ENCODE measurements around the gene NEK7.
"Not testable (repeated sequence)": the region's sequence is repeated elsewhere in the genome, so short reads cannot be mapped to it uniquely, and the experiment has no call there.

Gene NEK7

GRCh38 chr1:198298640-198299039 lies 141.8 kb downstream of the NEK7 start:
- DNase-seq, result no peak
- in situ Hi-C loops (cut with HindIII; ENCODE audit: low pct_ligation_motif_present, low pct_unique_long_range_greater_than_20kb, low sequenced_read_pairs), result no loop called here

GRCh38 chr1:198300451-198300850 lies 143.7 kb downstream of the NEK7 start:
- DNase-seq, result no peak
- in situ Hi-C loops (cut with HindIII; ENCODE audit: low pct_ligation_motif_present, low pct_unique_long_range_greater_than_20kb, low sequenced_read_pairs), result no loop called here

GRCh38 chr1:198304431-198304830 lies 147.6 kb downstream of the NEK7 start:
- in situ Hi-C loops (cut with HindIII; ENCODE audit: low pct_ligation_motif_present, low pct_unique_long_range_greater_than_20kb, low sequenced_read_pairs), result no loop called here
- no peak for DNase-seq

GRCh38 chr1:198314817-198315216 lies 158.0 kb downstream of the NEK7 start:
- in situ Hi-C loops (cut with HindIII; ENCODE audit: low pct_ligation_motif_present, low pct_unique_long_range_greater_than_20kb, low sequenced_read_pairs); DNase-seq: not testable (repeated sequence)

GRCh38 chr1:198315331-198315730 lies 158.5 kb downstream of the NEK7 start:
- in situ Hi-C loops (cut with HindIII; ENCODE audit: low pct_ligation_motif_present, low pct_unique_long_range_greater_than_20kb, low sequenced_read_pairs); DNase-seq: not testable (repeated sequence)

- no peak for DNase-seq
- in situ Hi-C loops (cut with HindIII; ENCODE audit: low pct_ligation_motif_present, low pct_unique_long_range_greater_than_20kb, low sequenced_read_pairs), result no loop called here
Observed at GRCh38 chr1:198316546-198317100, 159.8 kb downstream of the NEK7 start.

GRCh38 chr1:198318085-198318484 lies 161.3 kb downstream of the NEK7 start:
- in situ Hi-C loops (cut with HindIII; ENCODE audit: low pct_ligation_motif_present, low pct_unique_long_range_greater_than_20kb, low sequenced_read_pairs), result no loop called here
- DNase-seq, result no peak

GRCh38 chr1:198320759-198321158 lies 164.0 kb downstream of the NEK7 start:
- in situ Hi-C loops (cut with HindIII; ENCODE audit: low pct_ligation_motif_present, low pct_unique_long_range_greater_than_20kb, low sequenced_read_pairs), result no loop called here
- no peak for DNase-seq

- no peak for DNase-seq
- in situ Hi-C loops (cut with HindIII; ENCODE audit: low pct_ligation_motif_present, low pct_unique_long_range_greater_than_20kb, low sequenced_read_pairs), result no loop called here
Observed at GRCh38 chr1:198326232-198326631, 169.4 kb downstream of the NEK7 start.

- no peak for DNase-seq
- in situ Hi-C loops (cut with HindIII; ENCODE audit: low pct_ligation_motif_present, low pct_unique_long_range_greater_than_20kb, low sequenced_read_pairs), result no loop called here
Observed at GRCh38 chr1:198326915-198327314, 170.1 kb downstream of the NEK7 start.

GRCh38 chr1:198328458-198329032 lies 171.7 kb downstream of the NEK7 start:
- in situ Hi-C loops (cut with HindIII; ENCODE audit: low pct_ligation_motif_present, low pct_unique_long_range_greater_than_20kb, low sequenced_read_pairs), result no loop called here
- no peak for DNase-seq

- DNase-seq, result no peak
Observed at GRCh38 chr1:198330982-198331615, 174.3 kb downstream of the NEK7 start.

GRCh38 chr1:198333744-198334143 lies 176.9 kb downstream of the NEK7 start:
- peak; percentile 39 for DNase-seq
- in situ Hi-C loops (cut with HindIII; ENCODE audit: low pct_ligation_motif_present, low pct_unique_long_range_greater_than_20kb, low sequenced_read_pairs), result no loop called here

More at GRCh38 chr1:198330982-198331615, 174.3 kb downstream of the NEK7 start:
- in situ Hi-C loops (cut with HindIII; ENCODE audit: low pct_ligation_motif_present, low pct_unique_long_range_greater_than_20kb, low sequenced_read_pairs), result no loop called here

GRCh38 chr1:198335663-198336062 lies 178.9 kb downstream of the NEK7 start:
- DNase-seq, result no peak
- in situ Hi-C loops (cut with HindIII; ENCODE audit: low pct_ligation_motif_present, low pct_unique_long_range_greater_than_20kb, low sequenced_read_pairs), result no loop called here

- no peak for DNase-seq
- in situ Hi-C loops (cut with HindIII; ENCODE audit: low pct_ligation_motif_present, low pct_unique_long_range_greater_than_20kb, low sequenced_read_pairs), result no loop called here
Observed at GRCh38 chr1:198337886-198338285, 181.1 kb downstream of the NEK7 start.

- in situ Hi-C loops (cut with HindIII; ENCODE audit: low pct_ligation_motif_present, low pct_unique_long_range_greater_than_20kb, low sequenced_read_pairs), result no loop called here
Observed at GRCh38 chr1:198340139-198340538, 183.3 kb downstream of the NEK7 start.

GRCh38 chr1:198346178-198346577 lies 189.4 kb downstream of the NEK7 start:
- no peak for DNase-seq
- in situ Hi-C loops (cut with HindIII; ENCODE audit: low pct_ligation_motif_present, low pct_unique_long_range_greater_than_20kb, low sequenced_read_pairs), result no loop called here

More at GRCh38 chr1:198340139-198340538, 183.3 kb downstream of the NEK7 start:
- no peak for DNase-seq

GRCh38 chr1:198350456-198350855 lies 193.7 kb downstream of the NEK7 start:
- DNase-seq, result peak; percentile 7
- in situ Hi-C loops (cut with HindIII; ENCODE audit: low pct_ligation_motif_present, low pct_unique_long_range_greater_than_20kb, low sequenced_read_pairs), result no loop called here

GRCh38 chr1:198352975-198353695 lies 196.3 kb downstream of the NEK7 start:
- in situ Hi-C loops (cut with HindIII; ENCODE audit: low pct_ligation_motif_present, low pct_unique_long_range_greater_than_20kb, low sequenced_read_pairs), result no loop called here
- DNase-seq, result no peak

All from ACHN (cell line).